KMS-11 (cell line): ENCODE measurements around the gene NBAS.

ENCODE experiments used
- H2AFZ ChIP-seq: fragments of 200-600 bp; sonication (generic); 2 replicates; pipeline ENCODE4 v1.6.1; 2016; ENCODE audit warnings: antibody characterized with exemption, mixed run types, low read depth
- H3K27ac ChIP-seq: fragments of 200-600 bp; sonication (generic); 2 replicates; pipeline ENCODE4 v1.6.1; 2016; ENCODE audit warnings: mild to moderate bottlenecking, mixed run types
- H3K27me3 ChIP-seq: fragments of 200-600 bp; sonication (generic); 2 replicates; pipeline ENCODE4 v1.6.1; 2017; ENCODE audit warnings: mild to moderate bottlenecking, low read depth, mixed run types, moderate library complexity; ENCODE audit not compliant: insufficient read depth
- H3K36me3 ChIP-seq: fragments of 200-600 bp; sonication (generic); 2 replicates; pipeline ENCODE4 v1.6.1; 2017; ENCODE audit warnings: mild to moderate bottlenecking, mixed run types; ENCODE audit not compliant: insufficient read depth
- H3K4me1 ChIP-seq: fragments of 200-600 bp; sonication (generic); 2 replicates; pipeline ENCODE4 v1.6.1; 2016; ENCODE audit warnings: mild to moderate bottlenecking, low read depth, mixed run types; ENCODE audit not compliant: poor library complexity, severe bottlenecking
- H3K4me2 ChIP-seq: fragments of 200-600 bp; sonication (generic); 2 replicates; pipeline ENCODE4 v1.7.0; 2016; ENCODE audit warnings: mild to moderate bottlenecking, mixed run types
- H3K4me3 ChIP-seq: fragments of 200-600 bp; sonication (generic); IDR thresholded peaks from 2 replicates; pipeline ENCODE4 v1.6.1; 2017; ENCODE audit warnings: low read depth, low read length, mixed read lengths; ENCODE audit not compliant: insufficient read depth
- H3K79me2 ChIP-seq: fragments of 200-600 bp; sonication (generic); 2 replicates; pipeline ENCODE4 v1.6.1; 2016; ENCODE audit warnings: low read depth, mixed run types; ENCODE audit not compliant: insufficient read depth
- H3K9ac ChIP-seq: fragments of 200-600 bp; sonication (generic); 2 replicates; pipeline ENCODE4 v1.6.1; 2016; ENCODE audit warnings: mild to moderate bottlenecking, mixed run types
- H4K20me1 ChIP-seq: fragments of 200-600 bp; sonication (generic); 2 replicates; pipeline ENCODE4 v1.6.1; 2016; ENCODE audit warnings: mild to moderate bottlenecking, mixed run types; ENCODE audit not compliant: insufficient read depth
- TF ChIP-seq, protein P1 (sequence below): fragments of 200-600 bp; sonication (generic); conservative IDR thresholded peaks from 2 replicates; pipeline ENCODE4 v1.6.1; 2017; ENCODE audit warnings: low read depth, mild to moderate bottlenecking, antibody characterized with exemption, low read length, moderate library complexity, mixed read lengths

NBAS gene

GRCh38 chr2:15560988-15561573 is at the start of gene NBAS:
NBAS (minus strand) TSS chr2:15561334; CDS start chr2:15561304, 30 bp downstream.
- H4K20me1 ChIP-seq, result no peaks in the 10 kb centered on the region
- no peaks in the 10 kb centered on the region for H3K27me3 ChIP-seq
- peak within 1 kb of the TSS; percentile 98 for H2AFZ ChIP-seq
- H3K79me2 ChIP-seq, result peaks cover 19% of the 10 kb centered on the region; the same call in 1 of the 2 replicates
- H3K4me3 ChIP-seq, result peak within 1 kb of the TSS; percentile 37
- no peaks in the 10 kb centered on the region for H3K36me3 ChIP-seq
- H3K9ac ChIP-seq, result peak within 1 kb of the TSS; percentile 74
- peaks cover 10% of the 10 kb centered on the region for H3K4me1 ChIP-seq
- H3K4me2 ChIP-seq, result peak within 1 kb of the TSS; percentile 95
- peak within 1 kb of the TSS; percentile 14; the same call in 1 of the 2 replicates for H3K27ac ChIP-seq
- TF ChIP-seq, protein P1, sequence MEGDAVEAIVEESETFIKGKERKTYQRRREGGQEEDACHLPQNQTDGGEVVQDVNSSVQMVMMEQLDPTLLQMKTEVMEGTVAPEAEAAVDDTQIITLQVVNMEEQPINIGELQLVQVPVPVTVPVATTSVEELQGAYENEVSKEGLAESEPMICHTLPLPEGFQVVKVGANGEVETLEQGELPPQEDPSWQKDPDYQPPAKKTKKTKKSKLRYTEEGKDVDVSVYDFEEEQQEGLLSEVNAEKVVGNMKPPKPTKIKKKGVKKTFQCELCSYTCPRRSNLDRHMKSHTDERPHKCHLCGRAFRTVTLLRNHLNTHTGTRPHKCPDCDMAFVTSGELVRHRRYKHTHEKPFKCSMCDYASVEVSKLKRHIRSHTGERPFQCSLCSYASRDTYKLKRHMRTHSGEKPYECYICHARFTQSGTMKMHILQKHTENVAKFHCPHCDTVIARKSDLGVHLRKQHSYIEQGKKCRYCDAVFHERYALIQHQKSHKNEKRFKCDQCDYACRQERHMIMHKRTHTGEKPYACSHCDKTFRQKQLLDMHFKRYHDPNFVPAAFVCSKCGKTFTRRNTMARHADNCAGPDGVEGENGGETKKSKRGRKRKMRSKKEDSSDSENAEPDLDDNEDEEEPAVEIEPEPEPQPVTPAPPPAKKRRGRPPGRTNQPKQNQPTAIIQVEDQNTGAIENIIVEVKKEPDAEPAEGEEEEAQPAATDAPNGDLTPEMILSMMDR, result no peak

DNA sequence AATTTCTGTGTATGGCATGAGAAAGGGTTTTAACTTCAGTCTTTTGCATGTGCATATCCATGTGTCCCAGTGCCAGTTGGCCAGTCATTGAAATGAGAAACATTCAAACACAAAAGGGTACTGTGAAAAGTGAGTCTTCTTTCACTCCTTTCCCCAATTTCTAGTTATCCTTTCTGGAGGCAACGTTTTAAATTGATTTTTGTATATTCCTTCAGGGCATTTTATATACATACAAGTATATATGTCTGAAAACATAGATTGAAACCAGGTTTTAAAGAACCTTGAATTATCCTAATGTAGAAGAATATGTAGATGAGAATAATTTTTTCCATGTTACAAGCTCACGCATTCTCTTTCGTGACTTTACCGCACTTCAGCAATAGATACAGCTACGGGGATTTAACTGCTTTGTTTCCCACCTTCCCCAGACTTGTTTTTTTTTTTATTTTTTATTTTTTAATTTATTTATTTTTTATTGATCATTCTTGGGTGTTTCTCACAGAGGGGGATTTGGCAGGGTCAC is 49.4 kb upstream of the NBAS start:
- H3K9ac ChIP-seq, result no peak overlapping the region
- no peak overlapping the region for H3K4me3 ChIP-seq
- H3K4me1 ChIP-seq, result no peaks in the 10 kb centered on the region
- no peaks in the 10 kb centered on the region for H3K27me3 ChIP-seq
- no peak overlapping the region for H2AFZ ChIP-seq
- no peaks in the 10 kb centered on the region for H3K79me2 ChIP-seq
- no peak overlapping the region for H3K27ac ChIP-seq
- TF ChIP-seq, protein P1, result no peak
- peaks cover 9% of the 10 kb centered on the region; the same call in 1 of the 2 replicates for H3K36me3 ChIP-seq
- no peaks in the 10 kb centered on the region for H4K20me1 ChIP-seq
- H3K4me2 ChIP-seq, result no peak overlapping the region

DNA sequence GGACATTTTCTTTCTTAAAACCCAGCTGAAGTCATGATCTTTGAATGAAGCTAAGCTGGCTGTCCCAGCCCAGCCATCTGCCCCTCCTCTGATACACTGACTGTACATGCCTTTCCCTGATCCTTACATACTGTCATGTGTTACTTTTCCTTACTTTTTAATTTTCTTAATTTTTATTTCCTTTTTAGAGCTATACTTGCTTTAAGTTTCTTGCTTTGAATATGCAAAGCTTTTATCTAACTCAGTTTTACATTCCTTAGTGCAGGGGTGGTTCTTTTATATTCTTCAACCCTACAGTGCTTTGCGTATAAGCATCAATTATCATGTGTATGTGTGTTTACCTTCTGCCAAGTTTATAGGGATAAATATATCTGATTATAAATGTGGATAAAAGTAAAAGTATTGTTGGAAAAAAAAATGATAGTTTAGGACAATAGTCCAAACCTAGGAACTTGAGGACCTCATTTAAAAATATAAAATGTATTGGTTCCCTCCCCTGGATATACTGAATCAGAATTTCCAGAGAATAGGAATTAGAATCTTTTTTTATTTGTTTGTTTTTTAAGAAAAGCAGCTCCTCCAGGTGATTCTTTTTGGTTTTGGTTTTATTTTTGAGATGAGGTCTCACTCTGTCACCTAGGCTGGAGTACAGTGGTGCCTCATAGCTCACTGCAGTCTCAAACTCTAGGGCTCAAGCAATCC is 48.4 kb upstream of the NBAS start:
- no peaks in the 10 kb centered on the region for H4K20me1 ChIP-seq
- no peak overlapping the region for H3K4me3 ChIP-seq
- H3K27me3 ChIP-seq, result no peaks in the 10 kb centered on the region
- no peak overlapping the region for H2AFZ ChIP-seq
- H3K4me2 ChIP-seq, result no peak overlapping the region
- no peaks in the 10 kb centered on the region for H3K79me2 ChIP-seq
- TF ChIP-seq, protein P1, result no peak
- no peak overlapping the region for H3K9ac ChIP-seq
- no peaks in the 10 kb centered on the region for H3K4me1 ChIP-seq
- H3K27ac ChIP-seq, result no peak overlapping the region
- H3K36me3 ChIP-seq, result peaks cover 13% of the 10 kb centered on the region; the same call in 1 of the 2 replicates

- no peaks in the 10 kb centered on the region for H4K20me1 ChIP-seq
- H3K79me2 ChIP-seq, result no peaks in the 10 kb centered on the region
- no peaks in the 10 kb centered on the region for H3K27me3 ChIP-seq
- peaks cover 13% of the 10 kb centered on the region; the same call in 1 of the 2 replicates for H3K36me3 ChIP-seq
- H3K27ac ChIP-seq, result no peak overlapping the region
- H2AFZ ChIP-seq, result no peak overlapping the region
- H3K4me2 ChIP-seq, result no peak overlapping the region
- TF ChIP-seq, protein P1, result no peak
- H3K9ac ChIP-seq, result no peak overlapping the region
- no peaks in the 10 kb centered on the region for H3K4me1 ChIP-seq
- H3K4me3 ChIP-seq, result no peak overlapping the region
These were observed 47.2 kb upstream of the NBAS start for GRCh38 chr2:15608392-15608761.
